GM19025 (cell line): ENCODE measurements around the gene PTPRM.
"Not testable (repeated sequence)": the region's sequence is repeated elsewhere in the genome, so short reads cannot be mapped to it uniquely, and the experiment has no call there.

ENCODE experiments used
- ATAC-seq: cut with Tn5 transposase; IDR thresholded peaks from one replicate; pipeline ENCODE4 v1.9.1; 2021; ENCODE audit warnings: mild to moderate bottlenecking, low read depth, moderate library complexity; ENCODE audit not compliant: unreplicated experiment

PTPRM gene

GRCh38 chr18:7958897-7959146 is 391.7 kb downstream of the PTPRM start:
- ATAC-seq, result peak; percentile 12

- not testable (repeated sequence) for ATAC-seq
Measured at GRCh38 chr18:7966682-7967081, 399.6 kb downstream of the PTPRM start.

- ATAC-seq, result no peak
Measured at GRCh38 chr18:7974200-7974874, 407.2 kb downstream of the PTPRM start.

GRCh38 chr18:7977897-7978296 is 410.8 kb downstream of the PTPRM start:
- no peak for ATAC-seq

GRCh38 chr18:7978834-7979233 is 411.7 kb downstream of the PTPRM start:
- no peak for ATAC-seq

GRCh38 chr18:7979714-7980113 is 412.6 kb downstream of the PTPRM start:
- ATAC-seq, result no peak

GRCh38 chr18:7980136-7980535 is 413.0 kb downstream of the PTPRM start:
- ATAC-seq, result no peak

GRCh38 chr18:7980656-7981055 is 413.5 kb downstream of the PTPRM start:
- ATAC-seq, result no peak

- no peak for ATAC-seq
Measured at GRCh38 chr18:7982216-7982615, 415.1 kb downstream of the PTPRM start.

- ATAC-seq, result no peak
Measured at GRCh38 chr18:7987284-7987976, 420.3 kb downstream of the PTPRM start.

- ATAC-seq, result no peak
Measured at GRCh38 chr18:7990670-7991069, 423.6 kb downstream of the PTPRM start.

GRCh38 chr18:8001711-8002301 is 434.7 kb downstream of the PTPRM start:
- no peak for ATAC-seq

GRCh38 chr18:8003878-8004675 is 437.0 kb downstream of the PTPRM start:
- no peak for ATAC-seq

GRCh38 chr18:8004792-8005191 is 437.7 kb downstream of the PTPRM start:
- ATAC-seq, result no peak

GRCh38 chr18:8005870-8006569 is 438.9 kb downstream of the PTPRM start:
- no peak for ATAC-seq

- no peak for ATAC-seq
Measured at GRCh38 chr18:8006979-8007378, 439.9 kb downstream of the PTPRM start.

GRCh38 chr18:8008033-8008432 is 440.9 kb downstream of the PTPRM start:
- ATAC-seq, result no peak

GRCh38 chr18:8011361-8011760 is 444.2 kb downstream of the PTPRM start:
- no peak for ATAC-seq

- ATAC-seq, result no peak
Measured at GRCh38 chr18:8011906-8012305, 444.8 kb downstream of the PTPRM start.

- ATAC-seq, result no peak
Measured at GRCh38 chr18:8018701-8019331, 451.7 kb downstream of the PTPRM start.
